NCI-H1436 (cell line): ENCODE measurements around the gene AGPAT3.

ENCODE experiments used
- DNase-seq: peaks from one replicate; lab custom pipeline; 2025; lab: John Stamatoyannopoulos, UW

The AGPAT3 gene

DNA sequence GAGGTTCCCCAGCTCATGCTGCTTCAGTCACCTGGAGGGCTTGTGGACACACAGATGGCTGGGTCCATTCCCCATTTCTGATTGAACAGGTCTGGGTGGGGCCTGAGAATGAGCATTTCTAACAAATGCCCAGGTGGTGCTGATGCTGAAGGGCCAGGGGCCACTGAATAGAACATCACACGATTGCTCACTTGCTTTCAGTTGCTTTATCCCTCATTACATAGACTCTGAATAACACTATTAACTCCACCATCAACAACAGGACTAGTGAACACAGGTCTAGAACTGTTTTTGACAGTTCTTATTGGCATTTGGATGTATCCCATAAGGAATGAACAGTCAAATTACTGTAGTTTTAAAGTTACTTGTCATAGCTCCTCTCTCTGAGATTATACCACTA lies 159.2 kb downstream of the AGPAT3 start:
- DNase-seq, result no peak

GRCh38 chr21:44024887-44025353 lies 159.9 kb downstream of the AGPAT3 start:
- no peak for DNase-seq

DNA sequence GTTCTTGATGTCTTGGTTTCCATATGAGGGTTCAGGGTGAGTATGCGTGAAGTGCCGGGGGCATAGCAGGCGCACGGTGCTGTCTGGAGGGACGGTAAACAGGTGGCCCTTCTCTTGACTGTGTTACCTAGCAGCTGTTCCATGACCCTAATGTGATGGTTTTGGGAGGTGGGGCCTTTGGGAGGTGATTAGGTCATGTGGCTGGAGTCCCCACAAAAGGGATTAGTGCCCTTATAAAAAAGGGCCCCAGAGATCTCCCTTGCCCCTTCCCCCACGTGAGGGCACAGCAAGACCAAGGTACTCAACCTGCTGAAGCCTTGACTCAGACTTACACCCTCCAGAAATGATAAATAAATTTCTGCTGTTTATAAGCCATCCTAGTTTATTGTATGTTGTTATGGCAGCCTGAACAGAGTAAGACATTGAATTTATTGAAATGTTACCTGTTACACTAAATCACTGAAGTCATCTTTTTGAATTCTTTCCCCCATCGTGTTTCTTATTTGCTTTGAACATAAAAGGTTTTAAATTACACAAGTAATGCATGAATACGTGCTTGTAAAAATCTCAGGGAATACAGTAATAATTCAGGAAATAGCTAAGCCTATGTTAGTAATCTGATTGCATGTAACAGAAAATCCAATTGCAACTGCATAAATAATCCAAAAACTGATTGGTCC lies 162.7 kb downstream of the AGPAT3 start:
- no peak for DNase-seq

- DNase-seq, result no peak
Measured at GRCh38 chr21:44028287-44028659, 163.2 kb downstream of the AGPAT3 start.

- no peak for DNase-seq
Measured at GRCh38 chr21:44029460-44030087, 164.6 kb downstream of the AGPAT3 start.

GRCh38 chr21:44035244-44035643 lies 170.2 kb downstream of the AGPAT3 start:
- DNase-seq, result no peak
